Measurements from ENCODE around the gene BET1. TPM values are rescaled to one million over a fixed set of nuclear protein-coding genes. Genes with fewer than 3 reads are reported as not detected.
A peak's percentile ranks its signal among the peaks of the same experiment; 100 is the strongest.

The BET1 gene, protein sequence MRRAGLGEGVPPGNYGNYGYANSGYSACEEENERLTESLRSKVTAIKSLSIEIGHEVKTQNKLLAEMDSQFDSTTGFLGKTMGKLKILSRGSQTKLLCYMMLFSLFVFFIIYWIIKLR
- total RNA-seq = 10 to 100 TPM; 26.1 to 44.6 (median 30.2) TPM

DNA sequence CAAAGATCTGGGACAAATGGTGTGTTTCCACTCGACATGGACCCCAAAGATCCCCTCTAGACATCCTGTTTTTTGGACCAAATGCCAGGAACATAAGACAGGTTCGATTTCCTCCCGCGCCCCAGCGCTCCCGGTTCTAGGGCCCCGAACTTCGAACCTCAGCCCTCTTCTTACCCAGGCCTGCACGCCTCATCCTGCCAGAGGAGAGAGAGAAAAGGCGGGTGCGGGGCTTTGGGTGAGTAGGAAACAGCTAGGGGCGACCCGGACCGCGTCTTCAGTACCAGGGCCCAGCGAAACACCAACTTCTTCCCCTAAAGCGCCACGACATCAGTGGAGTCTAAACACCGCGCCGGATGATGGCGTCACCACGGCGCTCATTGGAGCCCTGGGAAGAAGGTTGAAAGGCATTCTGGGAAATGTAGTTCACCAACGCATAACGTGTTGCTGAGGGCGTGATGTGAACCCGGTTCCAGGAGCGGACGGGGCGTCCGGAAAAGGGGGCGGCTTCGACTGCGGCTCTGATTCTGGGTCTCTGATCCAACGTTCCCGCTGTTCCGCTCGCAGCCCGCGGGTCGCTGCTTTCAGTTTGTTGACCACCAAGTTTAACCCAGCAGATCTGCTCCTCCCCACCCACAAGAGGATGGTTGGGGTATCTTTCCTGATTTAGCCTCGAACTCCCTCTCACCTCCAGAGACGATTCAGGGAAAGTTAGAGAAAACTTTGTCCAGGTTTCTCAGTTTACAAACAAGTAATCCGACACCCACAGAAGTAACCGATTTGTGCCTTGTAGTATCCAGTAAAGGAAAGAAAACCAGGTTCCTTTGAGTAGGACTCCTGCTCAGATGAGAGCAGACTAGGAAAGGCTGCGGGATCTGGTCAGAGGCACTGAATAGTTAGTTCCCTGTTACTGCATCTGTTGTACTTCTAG is at the start of gene BET1:
BET1 (minus strand) TSS at position 332 of the 928 bp plus-strand sequence; CDS start at position 193, 139 bp downstream.
- H3K27ac ChIP-seq = peak within 1 kb of the TSS; percentile 82 to 94 (median 88)
- peak; percentile 43 to 76 for TF ChIP-seq POLR2A (IDR thresholded peaks at IDR 0.05)
- TF ChIP-seq, protein P1, sequence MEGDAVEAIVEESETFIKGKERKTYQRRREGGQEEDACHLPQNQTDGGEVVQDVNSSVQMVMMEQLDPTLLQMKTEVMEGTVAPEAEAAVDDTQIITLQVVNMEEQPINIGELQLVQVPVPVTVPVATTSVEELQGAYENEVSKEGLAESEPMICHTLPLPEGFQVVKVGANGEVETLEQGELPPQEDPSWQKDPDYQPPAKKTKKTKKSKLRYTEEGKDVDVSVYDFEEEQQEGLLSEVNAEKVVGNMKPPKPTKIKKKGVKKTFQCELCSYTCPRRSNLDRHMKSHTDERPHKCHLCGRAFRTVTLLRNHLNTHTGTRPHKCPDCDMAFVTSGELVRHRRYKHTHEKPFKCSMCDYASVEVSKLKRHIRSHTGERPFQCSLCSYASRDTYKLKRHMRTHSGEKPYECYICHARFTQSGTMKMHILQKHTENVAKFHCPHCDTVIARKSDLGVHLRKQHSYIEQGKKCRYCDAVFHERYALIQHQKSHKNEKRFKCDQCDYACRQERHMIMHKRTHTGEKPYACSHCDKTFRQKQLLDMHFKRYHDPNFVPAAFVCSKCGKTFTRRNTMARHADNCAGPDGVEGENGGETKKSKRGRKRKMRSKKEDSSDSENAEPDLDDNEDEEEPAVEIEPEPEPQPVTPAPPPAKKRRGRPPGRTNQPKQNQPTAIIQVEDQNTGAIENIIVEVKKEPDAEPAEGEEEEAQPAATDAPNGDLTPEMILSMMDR (IDR thresholded peaks at IDR 0.05) = no peak
- no peaks in the 10 kb centered on the region for H3K27me3 ChIP-seq
- H3K4me3 ChIP-seq = peak within 1 kb of the TSS; percentile 68 to 84 (median 76)
- H3K36me3 ChIP-seq = no peaks in the 10 kb centered on the region
- no peaks in the 10 kb centered on the region for H3K9me3 ChIP-seq
- peaks cover 0 to 10% (median 1%) of the 10 kb centered on the region in 4 donors for H3K4me1 ChIP-seq
- peak; percentile 92 to 98 (median 96) for DNase-seq

DNA sequence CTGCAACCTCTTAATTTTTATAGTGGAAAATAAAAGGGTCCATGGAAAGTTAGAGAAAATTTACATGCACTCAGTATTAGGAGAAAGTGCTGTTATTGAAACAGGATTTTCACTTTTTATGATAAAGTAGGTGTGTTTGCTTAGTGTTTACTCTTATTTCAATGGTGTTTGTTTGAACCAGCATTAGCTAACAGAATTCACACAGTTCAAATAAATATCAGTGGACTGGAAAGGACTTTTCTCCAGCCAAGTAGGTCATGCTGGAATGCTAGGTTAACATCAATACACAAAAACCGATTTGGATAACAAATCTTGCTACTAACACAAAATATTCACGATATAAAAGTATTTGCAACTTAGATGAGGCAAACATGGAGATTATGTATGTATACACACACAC is 49.4 kb upstream of the BET1 start:
- Histone ChIP-seq H3K9me3 (no peaks in the 10 kb centered on the region), H3K27ac (peak overlapping the region in 1 of 4 donors; percentile 39), H3K4me1 (peaks cover 0 to 4% (median 0%) of the 10 kb centered on the region in 4 donors)

DNA sequence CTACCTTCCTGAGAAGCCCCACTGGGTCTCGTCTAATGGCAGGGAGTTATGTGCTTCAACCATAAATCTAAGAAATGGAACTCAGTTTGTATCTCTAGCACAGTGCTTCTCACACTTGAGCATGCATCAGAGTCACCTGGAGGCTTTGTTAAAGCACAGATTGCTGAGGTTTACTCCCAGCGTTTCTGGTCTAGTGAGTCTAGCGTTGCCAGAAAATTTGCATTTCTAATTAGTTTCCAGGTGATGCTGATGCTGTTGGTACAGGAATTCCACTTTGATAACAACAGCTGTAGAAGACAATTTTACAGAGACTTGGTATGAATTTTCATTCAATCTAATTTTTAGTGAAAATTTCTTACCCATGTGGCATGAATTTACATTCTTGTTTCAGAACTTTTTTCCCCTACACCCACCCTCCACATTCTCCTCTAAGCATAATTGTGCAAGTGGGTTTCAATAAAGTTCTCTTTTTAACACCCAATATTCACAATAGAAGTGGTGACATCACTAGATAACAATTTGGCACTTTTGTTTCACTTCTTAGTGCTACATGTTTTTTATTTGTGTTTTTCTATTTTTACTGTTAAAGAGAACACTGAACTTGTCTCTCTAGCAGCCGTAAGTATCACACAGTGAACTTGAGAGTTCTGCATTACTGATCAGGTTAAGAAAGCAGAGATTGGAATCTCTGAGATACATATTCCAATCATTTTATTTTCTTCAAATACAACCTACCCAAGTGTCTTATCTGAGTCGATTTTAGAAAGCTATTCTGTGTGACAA is 48.4 kb upstream of the BET1 start:
- Histone ChIP-seq H3K27me3 (no peaks in the 10 kb centered on the region), H3K36me3 (no peaks in the 10 kb centered on the region), H3K4me1 (peaks cover 0 to 4% (median 0%) of the 10 kb centered on the region in 4 donors), H3K4me3 (no peak overlapping the region), H3K9me3 (no peaks in the 10 kb centered on the region), H3K27ac (peak overlapping the region in 2 of 4 donors; percentile 39 to 60)
- TF ChIP-seq, protein P1 (IDR thresholded peaks at IDR 0.05) = no peak
- no peak for TF ChIP-seq POLR2A (IDR thresholded peaks at IDR 0.05)
- DNase-seq = peak in 2 of 3 donors; percentile 50 to 51

More for the DNA sequence above, 49.4 kb upstream of the BET1 start:
- H3K36me3 ChIP-seq = no peaks in the 10 kb centered on the region
- no peak for TF ChIP-seq POLR2A (IDR thresholded peaks at IDR 0.05)
- TF ChIP-seq, protein P1 (IDR thresholded peaks at IDR 0.05) = no peak
- no peaks in the 10 kb centered on the region for H3K27me3 ChIP-seq
- no peak for DNase-seq
- H3K4me3 ChIP-seq = no peak overlapping the region

DNA sequence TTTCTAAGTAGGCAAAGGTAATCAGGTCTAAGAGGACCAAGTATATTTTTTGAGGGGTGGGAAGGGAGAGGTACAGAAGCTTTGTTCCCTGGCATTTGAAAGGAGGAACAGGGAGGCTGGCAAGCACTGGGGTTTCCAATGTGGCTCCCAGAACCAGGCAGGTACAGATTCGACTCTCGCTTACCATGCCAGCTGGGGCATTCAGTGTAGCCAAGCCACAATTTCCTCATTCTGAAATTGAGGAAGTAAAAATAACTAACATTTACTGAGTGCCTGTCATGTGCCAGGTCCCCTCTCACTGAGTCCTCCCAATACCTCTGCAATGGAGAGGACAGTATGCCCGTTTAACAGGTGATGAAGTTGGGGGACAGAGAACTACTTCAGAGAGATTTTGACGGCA is 45.9 kb upstream of the BET1 start:
- TF ChIP-seq, protein P1 (IDR thresholded peaks at IDR 0.05) = no peak
- TF ChIP-seq POLR2A (IDR thresholded peaks at IDR 0.05) = no peak
- Histone ChIP-seq H3K9me3 (no peaks in the 10 kb centered on the region), H3K36me3 (no peaks in the 10 kb centered on the region), H3K4me3 (no peak overlapping the region), H3K27ac (peak overlapping the region in 2 of 4 donors; percentile 42 to 64), H3K4me1 (peaks cover 0 to 4% (median 0%) of the 10 kb centered on the region in 4 donors), H3K27me3 (no peaks in the 10 kb centered on the region)
- peak in 2 of 3 donors; percentile 78 to 80 for DNase-seq

DNA sequence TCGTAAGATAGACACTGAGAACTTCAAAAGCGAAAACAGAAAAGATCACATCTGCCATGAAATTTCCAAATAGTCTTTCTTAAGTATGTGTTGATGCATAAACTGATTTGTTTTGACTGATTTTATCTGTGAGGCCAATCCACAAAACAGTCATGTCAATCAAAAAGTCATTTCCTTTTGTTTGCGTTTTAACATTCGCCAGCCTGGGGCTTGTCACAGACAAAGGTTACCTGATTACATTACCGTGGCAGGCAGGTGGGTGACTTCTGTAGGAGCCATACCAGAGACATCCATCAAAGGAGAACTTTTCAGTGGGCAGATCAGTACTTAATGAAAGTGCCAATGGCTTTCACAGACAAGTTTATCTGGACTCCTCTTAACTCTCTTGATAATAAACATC is 45.5 kb upstream of the BET1 start:
- H3K4me3 ChIP-seq = no peak overlapping the region
- peak overlapping the region in 2 of 4 donors; percentile 42 to 64 for H3K27ac ChIP-seq
- H3K9me3 ChIP-seq = no peaks in the 10 kb centered on the region
- H3K36me3 ChIP-seq = no peaks in the 10 kb centered on the region
- H3K27me3 ChIP-seq = no peaks in the 10 kb centered on the region
- TF ChIP-seq POLR2A (IDR thresholded peaks at IDR 0.05) = no peak
- TF ChIP-seq, protein P1 (IDR thresholded peaks at IDR 0.05) = no peak
- DNase-seq = peak in 1 of 3 donors; percentile 34
- peaks cover 0 to 4% (median 0%) of the 10 kb centered on the region in 4 donors for H3K4me1 ChIP-seq
